Activated CD8-positive, alpha-beta T cell treated with anti-CD3 and anti-CD28 coated beads, Interleukin-2, amount 10 ng/mL, durations not matched to agents 7 days and 5 days (primary cell): ENCODE measurements around the gene GRPEL2. TPM values are rescaled to one million over a fixed set of nuclear protein-coding genes. Genes with fewer than 3 reads are reported as not detected.

Source experiments
- ATAC-seq: fragments of 150-1000 bp; cut with Tn5 transposase; one replicate; pipeline ENCODE4 v1.10.0; 2021; ENCODE audit warnings: moderate library complexity
- CTCF ChIA-PET: fragments of 350-600 bp; sonication (Branson Sonifier 250); formaldehyde crosslinking; loops from one replicate; lab custom pipeline; 2021; ENCODE audit warnings: antibody characterized with exemption; lab: Charles Lee
- POLR2A ChIA-PET: fragments of 350-600 bp; sonication (Branson Sonifier 250); formaldehyde crosslinking; loops from one replicate; lab custom pipeline; 2021; ENCODE audit warnings: antibody characterized with exemption; lab: Charles Lee
- DNase-seq: peaks from one replicate; pipeline ENCODE4 v3.0.0-alpha.2; 2020
- H3K27ac Mint-ChIP-seq: one replicate; pipeline ENCODE4 v1.8.0; 2021; ENCODE audit warnings: mild to moderate bottlenecking, mixed read lengths
- H3K27me3 Mint-ChIP-seq: one replicate; pipeline ENCODE4 v1.8.0; 2021; ENCODE audit warnings: low read depth, mixed read lengths
- H3K36me3 Mint-ChIP-seq: one replicate; pipeline ENCODE4 v1.8.0; 2021; ENCODE audit warnings: low read depth, mixed read lengths
- H3K4me1 Mint-ChIP-seq: one replicate; pipeline ENCODE4 v1.8.0; 2021; ENCODE audit warnings: low read depth, mixed read lengths
- H3K4me3 Mint-ChIP-seq: one replicate; pipeline ENCODE4 v1.8.0; 2021; ENCODE audit warnings: mild to moderate bottlenecking, mixed read lengths
- H3K9me3 Mint-ChIP-seq: one replicate; pipeline ENCODE4 v1.8.0; 2022; ENCODE audit warnings: mixed read lengths; ENCODE audit not compliant: insufficient read depth
- total RNA-seq, 2 experiments: library from RNA; stranded (reverse); gene quantifications; one replicate each; pipeline ENCODE4 v1.2.3, GENCODE V29; 2021

The GRPEL2 gene
- total RNA-seq, 2 experiments from 2014 or later: 29.9 to 30.0 TPM

DNA sequence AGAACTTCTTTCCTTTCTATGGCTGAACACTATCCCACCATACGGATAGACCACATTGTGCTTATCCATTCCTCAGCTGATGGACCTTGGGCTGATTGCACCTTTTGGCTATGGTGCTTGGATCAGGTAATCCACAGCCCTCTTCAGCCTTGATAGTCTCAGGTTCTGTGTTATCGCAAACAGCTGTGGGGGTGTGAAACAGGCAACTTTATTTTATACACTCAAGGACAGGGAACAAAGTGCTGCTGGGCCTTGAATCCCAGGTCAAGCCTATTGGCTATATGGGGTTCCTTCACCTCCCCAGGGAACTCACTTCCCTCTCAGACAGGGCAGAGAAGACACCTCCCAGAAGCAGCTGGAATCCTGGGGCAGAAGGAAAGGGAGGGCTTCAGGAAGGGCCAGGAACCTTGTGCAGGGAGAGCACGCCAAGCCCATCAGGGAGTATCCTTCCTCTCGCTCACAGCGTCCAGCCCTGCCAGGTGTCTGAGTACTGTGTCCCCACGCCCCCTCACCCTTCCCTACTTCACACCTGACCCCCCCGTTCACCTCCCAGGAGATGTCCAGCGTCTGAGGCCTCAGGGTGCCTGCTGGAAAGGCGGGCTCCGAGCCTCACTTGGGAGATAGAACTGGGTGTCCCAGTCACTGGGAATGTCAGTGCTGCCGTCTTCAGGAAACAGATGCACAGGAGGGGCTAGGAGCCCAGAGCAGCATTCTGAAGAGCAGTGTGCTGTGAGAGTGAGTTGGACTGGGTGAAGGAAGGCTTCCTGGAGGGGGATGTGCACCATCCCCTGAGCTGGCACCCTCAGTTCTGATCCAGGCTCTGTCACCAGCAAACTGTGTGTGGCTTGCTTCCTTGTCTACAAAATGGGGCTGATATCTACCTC is 40.9 kb upstream of the GRPEL2 start:
- Mint-ChIP-seq H3K36me3 (no peaks in the 10 kb centered on the region), H3K27ac (no peak overlapping the region), H3K27me3 (peaks cover 2% of the 10 kb centered on the region), H3K4me3 (no peak overlapping the region), H3K9me3 (no peaks in the 10 kb centered on the region), H3K4me1 (no peaks in the 10 kb centered on the region)
- ChIA-PET CTCF (interaction anchor here (1.5 kb wide), 1 partner anchor 12 kb away, joined by 3 read pairs; no protein-coding TSS in a partner anchor), POLR2A (no interaction called here)
- ATAC-seq (no peak), DNase-seq (no peak)

DNA sequence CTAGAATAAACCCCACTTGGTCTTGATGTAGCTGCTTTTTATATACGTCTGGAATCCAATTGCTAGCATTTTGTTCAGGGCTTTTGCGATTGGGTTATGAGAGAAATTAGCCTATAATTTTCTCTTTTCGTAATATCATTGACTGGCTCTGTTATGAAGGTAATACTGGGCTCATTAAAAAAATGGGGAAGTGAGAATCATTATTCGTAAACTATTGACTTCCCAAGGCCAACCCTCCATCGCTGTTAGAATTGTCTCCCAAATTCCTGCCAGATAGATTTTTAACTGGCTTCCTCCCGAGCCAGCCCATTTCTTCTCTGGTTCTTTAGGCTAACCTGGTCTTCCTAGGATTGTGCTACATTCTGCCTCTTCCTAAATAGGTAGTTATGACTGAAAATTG is 35.9 kb upstream of the GRPEL2 start:
- Mint-ChIP-seq H3K4me1 (peaks cover 4% of the 10 kb centered on the region), H3K4me3 (no peak overlapping the region), H3K36me3 (no peaks in the 10 kb centered on the region), H3K27me3 (no peaks in the 10 kb centered on the region), H3K27ac (no peak overlapping the region), H3K9me3 (no peaks in the 10 kb centered on the region)
- ATAC-seq (no peak), DNase-seq (no peak)
- CTCF ChIA-PET: interaction anchor here (1.3 to 2.3 kb wide), 4 partner anchors 8 to 63 kb away, joined by 3 to 13 read pairs (median 4); no protein-coding TSS in a partner anchor
- POLR2A ChIA-PET: no interaction called here

DNA sequence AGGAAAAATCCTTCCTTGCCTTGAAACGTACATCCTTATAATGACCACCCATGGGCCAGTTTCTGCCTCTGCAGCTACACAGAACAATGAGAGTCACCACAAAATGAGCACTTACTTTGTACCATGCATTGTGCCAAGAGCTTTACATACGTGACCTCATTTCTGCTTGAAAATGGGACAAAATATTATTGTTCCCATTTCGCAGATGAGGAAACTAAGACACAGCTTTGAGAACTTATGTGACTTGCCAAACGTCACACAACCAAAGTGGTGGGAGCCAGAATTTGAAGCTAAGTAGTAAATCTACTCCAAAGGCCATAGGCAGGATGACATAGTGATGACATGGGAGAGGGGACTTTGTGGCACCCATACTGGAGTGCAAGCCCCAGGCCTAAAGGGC is 34.8 kb upstream of the GRPEL2 start:
- H3K9me3 Mint-ChIP-seq: no peaks in the 10 kb centered on the region
- POLR2A ChIA-PET: interaction anchor here (0.7 kb wide), 1 partner anchor 16 kb away, joined by 3 read pairs; no protein-coding TSS in a partner anchor
- CTCF ChIA-PET: no interaction called here

DNA sequence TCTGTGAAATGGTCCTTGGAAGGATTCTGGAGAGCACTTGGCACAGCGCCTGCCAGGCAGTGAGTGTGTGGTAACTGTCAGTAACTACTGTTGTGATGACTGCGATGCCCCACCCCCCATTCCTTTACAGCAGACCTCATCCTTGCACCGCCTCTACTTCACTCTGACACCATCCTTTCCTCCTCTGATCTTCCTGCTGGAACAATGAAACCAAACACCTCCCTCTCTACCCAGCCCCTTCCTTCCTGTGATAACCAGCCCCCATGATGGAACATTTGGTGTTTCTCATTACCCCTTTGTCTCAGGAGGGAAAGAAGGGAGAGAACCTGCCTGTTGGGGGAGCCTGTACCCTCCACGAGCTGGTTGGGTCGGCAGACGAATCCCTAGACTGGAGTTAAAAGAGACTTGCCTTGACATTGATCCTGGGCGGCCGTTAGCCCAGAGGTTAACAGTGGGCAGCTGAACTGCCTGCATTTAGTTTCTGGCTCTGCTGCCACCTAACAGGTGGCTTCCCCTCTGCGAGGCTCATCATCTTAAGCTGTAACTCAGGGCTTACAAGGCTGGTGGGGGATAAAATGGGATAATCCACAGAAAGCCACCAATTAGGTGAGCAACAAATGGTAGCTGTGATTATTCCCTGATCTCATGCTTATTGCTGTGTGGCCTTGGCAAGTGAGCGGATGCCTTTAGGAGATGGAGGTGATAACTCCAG is 34.2 kb upstream of the GRPEL2 start:
- ATAC-seq (no peak), DNase-seq (no peak)
- H3K9me3 Mint-ChIP-seq: no peaks in the 10 kb centered on the region
- ChIA-PET CTCF (interaction anchor here (1.0 to 1.6 kb wide), 2 partner anchors 61 to 241 kb away, joined by 3 to 6 read pairs; partner anchors contain the start of gene CSNK1A1), POLR2A (interaction anchor here (0.7 kb wide), 1 partner anchor 16 kb away, joined by 3 read pairs; no protein-coding TSS in a partner anchor)
- H3K4me3 Mint-ChIP-seq: no peak overlapping the region
- no peaks in the 10 kb centered on the region for H3K36me3 Mint-ChIP-seq
- peaks cover 4% of the 10 kb centered on the region for H3K4me1 Mint-ChIP-seq
- H3K27me3 Mint-ChIP-seq: no peaks in the 10 kb centered on the region
- H3K27ac Mint-ChIP-seq: no peak overlapping the region

More for the DNA sequence above, 34.8 kb upstream of the GRPEL2 start:
- no peak overlapping the region for H3K4me3 Mint-ChIP-seq
- H3K27ac Mint-ChIP-seq: no peak overlapping the region
- no peaks in the 10 kb centered on the region for H3K27me3 Mint-ChIP-seq
- H3K4me1 Mint-ChIP-seq: peaks cover 4% of the 10 kb centered on the region
- H3K36me3 Mint-ChIP-seq: no peaks in the 10 kb centered on the region
- DNase-seq (no peak), ATAC-seq (no peak)

DNA sequence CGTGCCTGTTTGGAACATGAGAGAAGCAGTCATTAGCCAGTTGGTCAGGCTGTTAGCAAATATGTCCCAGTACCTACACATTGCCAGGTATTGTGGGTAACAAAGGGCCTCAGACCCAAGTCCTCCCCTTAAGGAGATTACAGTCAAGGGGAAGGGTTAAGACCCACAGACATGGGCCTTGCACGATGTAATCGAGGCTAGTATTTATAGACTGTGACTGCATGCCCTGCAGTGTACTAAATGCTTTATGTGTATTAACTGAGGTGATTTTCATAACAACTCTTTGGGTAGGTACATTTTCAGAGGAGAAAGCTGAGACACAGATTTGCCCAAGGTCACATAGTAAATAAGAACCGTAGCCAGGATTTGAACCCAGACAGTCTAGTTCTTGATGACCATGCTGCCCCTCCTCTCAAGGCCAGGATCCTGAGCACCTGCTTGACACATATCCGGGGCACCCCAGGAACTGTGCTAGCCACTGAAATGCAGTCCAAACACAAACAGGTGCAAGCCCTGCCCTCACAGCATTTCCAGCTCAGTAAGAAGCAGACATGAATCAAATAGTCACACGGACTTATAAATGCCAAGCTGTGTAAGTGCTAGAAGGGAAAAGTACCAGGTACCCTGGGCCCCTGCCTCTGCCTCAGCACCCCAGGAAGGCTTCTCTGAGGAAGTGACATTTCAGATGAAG is 32.0 kb upstream of the GRPEL2 start:
- DNase-seq (no peak), ATAC-seq (no peak)
- no peak overlapping the region for H3K4me3 Mint-ChIP-seq
- no peak overlapping the region for H3K27ac Mint-ChIP-seq
- ChIA-PET CTCF (interaction anchor here (0.8 to 9.1 kb wide), 4 partner anchors 23 to 122 kb away, joined by 3 to 94 read pairs (median 4); no protein-coding TSS in a partner anchor), POLR2A (no interaction called here)
- H3K36me3 Mint-ChIP-seq: no peaks in the 10 kb centered on the region
- H3K4me1 Mint-ChIP-seq: peaks cover 4% of the 10 kb centered on the region
- no peaks in the 10 kb centered on the region for H3K9me3 Mint-ChIP-seq
- no peaks in the 10 kb centered on the region for H3K27me3 Mint-ChIP-seq

DNA sequence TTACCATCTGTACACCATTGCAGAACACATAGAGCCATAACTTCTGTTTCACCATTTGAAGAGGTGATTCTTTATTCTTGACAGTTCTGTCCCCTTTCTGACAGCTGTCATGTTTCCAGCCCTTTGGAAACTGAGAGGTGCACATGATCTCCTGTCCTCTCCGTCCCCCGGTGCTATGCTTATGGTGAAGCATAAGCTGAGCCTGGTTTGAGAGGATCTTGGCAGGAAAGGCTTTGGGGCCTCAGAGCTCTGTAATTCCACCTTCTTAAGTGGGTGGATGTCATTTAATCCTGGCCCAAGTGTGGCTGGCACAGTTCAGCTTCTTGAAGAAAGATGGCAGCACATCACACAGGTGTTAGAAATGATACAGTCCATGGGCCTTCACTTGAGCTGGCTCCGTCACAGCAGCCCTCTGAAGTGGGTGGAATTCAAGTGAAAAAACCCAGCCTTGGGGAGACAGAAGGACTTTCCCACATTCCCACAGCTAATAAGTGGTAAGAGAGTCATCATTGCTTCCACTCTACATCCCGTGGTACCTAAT is 30.7 kb upstream of the GRPEL2 start:
- POLR2A ChIA-PET: interaction anchor here (0.5 to 0.6 kb wide), 2 partner anchors 1157 to 1917 kb away, joined by 3 read pairs; no protein-coding TSS in a partner anchor
- Mint-ChIP-seq H3K4me1 (peaks cover 4% of the 10 kb centered on the region), H3K27ac (no peak overlapping the region), H3K36me3 (no peaks in the 10 kb centered on the region), H3K9me3 (no peaks in the 10 kb centered on the region), H3K27me3 (no peaks in the 10 kb centered on the region), H3K4me3 (no peak overlapping the region)
- CTCF ChIA-PET: interaction anchor here (0.6 to 9.1 kb wide), 12 partner anchors 13 to 238 kb away, joined by 3 to 94 read pairs (median 4); partner anchors contain the start of gene GRPEL2
- DNase-seq (no peak), ATAC-seq (no peak)

DNA sequence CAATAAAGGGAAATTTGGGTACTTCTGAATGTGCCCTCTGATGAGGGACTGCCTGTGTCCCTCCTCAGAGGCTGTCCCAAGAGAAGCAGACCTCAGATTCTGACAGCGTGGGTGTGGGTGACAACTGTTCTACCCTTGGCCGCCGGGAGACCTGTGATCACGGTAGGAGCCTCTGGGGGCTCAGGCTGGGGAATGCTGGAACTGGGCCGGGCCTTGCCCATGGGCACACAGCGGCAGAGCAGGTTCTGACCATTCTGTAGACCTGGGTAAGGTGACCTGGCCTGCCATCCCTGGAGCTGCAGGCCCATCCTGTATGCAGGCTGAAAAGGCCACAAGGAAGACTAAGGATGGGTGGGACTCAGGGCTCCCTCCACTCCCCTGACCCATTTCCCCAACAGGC is 29.5 kb upstream of the GRPEL2 start:
- Mint-ChIP-seq H3K27me3 (no peaks in the 10 kb centered on the region), H3K9me3 (no peaks in the 10 kb centered on the region), H3K27ac (no peak overlapping the region), H3K36me3 (no peaks in the 10 kb centered on the region), H3K4me1 (peaks cover 4% of the 10 kb centered on the region), H3K4me3 (no peak overlapping the region)
- no peak for ATAC-seq
- DNase-seq: no peak
- POLR2A ChIA-PET: no interaction called here
- CTCF ChIA-PET: interaction anchor here (0.9 to 9.1 kb wide), 6 partner anchors 12 to 237 kb away, joined by 3 to 94 read pairs (median 7); no protein-coding TSS in a partner anchor

DNA sequence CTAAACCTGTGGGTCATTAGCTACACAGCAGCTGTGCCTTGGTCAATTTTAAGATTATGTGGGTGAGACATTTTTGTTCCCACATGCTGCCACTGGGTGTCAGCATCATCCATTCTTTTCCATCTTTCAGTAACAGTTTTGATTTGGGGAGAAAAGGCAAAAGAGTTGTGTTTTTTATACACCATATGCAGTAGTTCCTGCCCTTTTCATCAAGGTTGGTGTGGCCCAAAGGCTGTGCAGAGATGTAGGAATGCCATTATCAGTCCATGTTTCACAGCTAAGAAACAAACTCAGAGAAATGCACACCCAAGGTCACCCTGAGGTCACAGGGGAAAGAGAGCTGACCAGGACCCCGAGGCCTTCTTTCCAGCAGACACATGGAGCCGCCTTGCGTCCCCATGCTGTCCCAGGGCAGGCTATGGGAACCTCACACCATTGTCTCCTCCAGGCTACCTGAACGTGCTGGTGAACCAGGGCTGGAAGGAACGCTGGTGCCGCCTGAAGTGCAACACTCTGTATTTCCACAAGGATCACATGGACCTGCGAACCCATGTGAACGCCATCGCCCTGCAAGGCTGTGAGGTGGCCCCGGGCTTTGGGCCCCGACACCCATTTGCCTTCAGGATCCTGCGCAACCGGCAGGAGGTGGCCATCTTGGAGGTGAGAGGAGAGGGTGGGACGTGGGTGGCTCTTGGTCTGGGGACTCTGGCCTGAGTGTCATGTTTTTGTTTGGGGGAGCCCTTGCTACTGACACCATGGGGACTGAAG is 27.8 kb upstream of the GRPEL2 start:
- POLR2A ChIA-PET: no interaction called here
- Mint-ChIP-seq H3K4me3 (no peak overlapping the region), H3K27me3 (no peaks in the 10 kb centered on the region), H3K9me3 (no peaks in the 10 kb centered on the region), H3K4me1 (no peaks in the 10 kb centered on the region), H3K27ac (no peak overlapping the region), H3K36me3 (no peaks in the 10 kb centered on the region)
- CTCF ChIA-PET: interaction anchor here (0.6 to 9.1 kb wide), 23 partner anchors 9 to 281 kb away, joined by 3 to 94 read pairs (median 4); partner anchors contain the start of genes CSNK1A1 and GRPEL2
- ATAC-seq: peak; percentile 55
- peak; percentile 48 for DNase-seq

DNA sequence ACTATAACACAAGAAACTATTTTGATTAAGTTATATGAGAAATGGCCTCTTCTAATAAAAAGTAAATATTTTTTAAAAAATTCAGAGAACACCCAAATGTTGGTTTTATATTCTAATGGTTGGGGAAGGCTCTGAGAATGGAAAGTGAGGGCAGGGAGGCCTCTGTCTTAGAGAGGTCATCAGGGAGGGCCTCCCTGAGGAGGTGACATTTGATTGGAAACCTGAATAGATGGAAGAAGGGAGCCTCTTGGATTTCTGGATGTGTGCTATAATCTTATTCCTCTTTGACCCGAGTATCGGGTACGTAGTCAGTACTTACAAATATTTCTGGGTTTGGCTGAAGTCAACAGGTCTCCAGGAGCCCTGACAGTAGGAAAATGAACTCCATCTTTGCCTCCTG is 26.1 kb upstream of the GRPEL2 start:
- Mint-ChIP-seq H3K27me3 (no peaks in the 10 kb centered on the region), H3K9me3 (no peaks in the 10 kb centered on the region), H3K27ac (no peak overlapping the region), H3K4me1 (no peaks in the 10 kb centered on the region), H3K4me3 (no peak overlapping the region), H3K36me3 (no peaks in the 10 kb centered on the region)
- no peak for ATAC-seq
- ChIA-PET POLR2A (no interaction called here), CTCF (interaction anchor here (2.1 to 9.1 kb wide), 5 partner anchors 13 to 115 kb away, joined by 6 to 94 read pairs (median 15); partner anchors contain the start of gene GRPEL2)
- no peak for DNase-seq

DNA sequence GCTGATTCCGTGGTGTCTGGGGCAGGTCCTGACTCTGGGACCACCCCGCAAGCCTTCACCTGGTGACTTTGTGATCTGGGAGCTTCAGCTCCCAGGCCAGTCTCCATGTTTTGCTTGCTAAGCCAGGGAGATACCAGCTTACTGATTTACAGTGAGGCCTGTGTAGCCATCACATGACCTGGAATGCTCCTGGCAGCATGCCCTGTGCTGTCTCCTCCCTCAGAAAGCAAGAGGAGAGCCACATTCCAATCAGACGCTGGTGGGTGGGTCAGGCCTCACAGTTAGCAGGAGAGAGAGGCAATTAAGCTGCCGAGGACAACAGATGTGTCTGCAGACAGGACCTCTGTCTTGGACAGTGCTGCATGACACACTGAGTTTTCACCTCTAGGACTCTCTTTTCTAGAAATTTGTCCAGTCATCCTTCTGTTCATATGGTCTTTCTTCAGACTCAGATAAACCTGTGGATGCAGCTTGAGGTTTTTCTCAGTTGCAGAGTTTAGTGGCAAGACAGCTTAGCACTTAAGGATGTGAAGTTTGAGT is 24.4 kb upstream of the GRPEL2 start:
- H3K27ac Mint-ChIP-seq: no peak overlapping the region
- H3K36me3 Mint-ChIP-seq: no peaks in the 10 kb centered on the region
- ATAC-seq: no peak
- ChIA-PET CTCF (interaction anchor here (1.3 to 9.1 kb wide), 5 partner anchors 14 to 53 kb away, joined by 4 to 94 read pairs (median 15); partner anchors contain the start of gene GRPEL2), POLR2A (interaction anchor here (1.2 kb wide), 1 partner anchor 26 kb away, joined by 3 read pairs; no protein-coding TSS in a partner anchor)
- no peaks in the 10 kb centered on the region for H3K27me3 Mint-ChIP-seq
- H3K4me3 Mint-ChIP-seq: no peak overlapping the region
- DNase-seq: no peak
- no peaks in the 10 kb centered on the region for H3K9me3 Mint-ChIP-seq
- H3K4me1 Mint-ChIP-seq: no peaks in the 10 kb centered on the region
